ENCODE results near the gene TMEM121B. TPM values are rescaled to one million over a fixed set of nuclear protein-coding genes. Genes with fewer than 3 reads are reported as not detected.

TMEM121B gene
- not detected for total RNA-seq

GRCh38 chr22:17121233-17122195, at the start of gene TMEM121B:
Gene TMEM121B, minus strand, starts transcription at chr22:17121360. Its CDS starts 233 bp downstream, at chr22:17121127.
- Mint-ChIP-seq H3K27me3 (peaks cover 33% of the 10 kb centered on the region), H3K27ac (no peak within 1 kb of the TSS), H3K9me3 (no peaks in the 10 kb centered on the region), H3K4me1 (peaks cover 29% of the 10 kb centered on the region), H3K4me3 (peak within 1 kb of the TSS; percentile 43), H3K36me3 (ENCODE audit: low read depth) (no peaks in the 10 kb centered on the region)
- no peak for DNase-seq
- ChIA-PET CTCF (no interaction called here), POLR2A (no interaction called here)

GRCh38 chr22:17167486-17167885, 46.3 kb upstream of the TMEM121B start:
- peaks cover 10% of the 10 kb centered on the region for H3K27me3 Mint-ChIP-seq
- CTCF ChIA-PET = interaction anchor here (0.6 to 1.5 kb wide), 2 partner anchors 88 to 334 kb away, joined by 4 to 7 read pairs; no protein-coding TSS in a partner anchor
- POLR2A ChIA-PET = no interaction called here
- H3K36me3 Mint-ChIP-seq (ENCODE audit: low read depth) = no peaks in the 10 kb centered on the region
- H3K4me1 Mint-ChIP-seq = peaks cover 6% of the 10 kb centered on the region
- H3K27ac Mint-ChIP-seq = no peak overlapping the region
- no peak for DNase-seq
- no peak overlapping the region for H3K4me3 Mint-ChIP-seq
- H3K9me3 Mint-ChIP-seq = no peaks in the 10 kb centered on the region

- no peaks in the 10 kb centered on the region for H3K9me3 Mint-ChIP-seq
- no peak overlapping the region for H3K27ac Mint-ChIP-seq
- no peak for DNase-seq
- no peaks in the 10 kb centered on the region for H3K36me3 Mint-ChIP-seq (ENCODE audit: low read depth)
- H3K4me3 Mint-ChIP-seq = no peak overlapping the region
- H3K4me1 Mint-ChIP-seq = peaks cover 6% of the 10 kb centered on the region
- ChIA-PET CTCF (interaction anchor here (1.3 to 5.2 kb wide), 2 partner anchors 7 to 337 kb away, joined by 5 to 47 read pairs; no protein-coding TSS in a partner anchor), POLR2A (interaction anchor here (1.1 kb wide), 1 partner anchor 79 kb away, joined by 3 read pairs; no protein-coding TSS in a partner anchor)
- H3K27me3 Mint-ChIP-seq = peaks cover 8% of the 10 kb centered on the region
Measured at GRCh38 chr22:17164392-17165024, 43.3 kb upstream of the TMEM121B start.

GRCh38 chr22:17162731-17163130, 41.6 kb upstream of the TMEM121B start:
- ChIA-PET CTCF (interaction anchor here (5.2 kb wide), 1 partner anchor 9 kb away, joined by 47 read pairs; no protein-coding TSS in a partner anchor), POLR2A (no interaction called here)
- Mint-ChIP-seq H3K9me3 (no peaks in the 10 kb centered on the region), H3K27ac (no peak overlapping the region), H3K4me1 (peaks cover 16% of the 10 kb centered on the region), H3K36me3 (ENCODE audit: low read depth) (no peaks in the 10 kb centered on the region), H3K27me3 (peaks cover 7% of the 10 kb centered on the region), H3K4me3 (no peak overlapping the region)
- DNase-seq = no peak

- H3K4me3 Mint-ChIP-seq = no peak overlapping the region
- H3K27ac Mint-ChIP-seq = no peak overlapping the region
- POLR2A ChIA-PET = no interaction called here
- H3K9me3 Mint-ChIP-seq = no peaks in the 10 kb centered on the region
- H3K36me3 Mint-ChIP-seq (ENCODE audit: low read depth) = no peaks in the 10 kb centered on the region
- peaks cover 18% of the 10 kb centered on the region for H3K4me1 Mint-ChIP-seq
- peaks cover 4% of the 10 kb centered on the region for H3K27me3 Mint-ChIP-seq
- no peak for DNase-seq
- CTCF ChIA-PET = interaction anchor here (0.6 to 5.2 kb wide), 2 partner anchors 10 to 22 kb away, joined by 4 to 47 read pairs; no protein-coding TSS in a partner anchor
Measured at GRCh38 chr22:17161991-17162390, 40.8 kb upstream of the TMEM121B start.

GRCh38 chr22:17159504-17159951, 38.4 kb upstream of the TMEM121B start:
- POLR2A ChIA-PET = interaction anchor here (0.7 to 3.5 kb wide), 6 partner anchors 12 to 212 kb away, joined by 3 to 8 read pairs (median 4); no protein-coding TSS in a partner anchor

GRCh38 chr22:17158568-17159503, 37.7 kb upstream of the TMEM121B start, which contains the start of gene HDHD5:
Gene HDHD5, minus strand, starts transcription at chr22:17159277. Its CDS starts 26 bp downstream, at chr22:17159251.
- ChIA-PET CTCF (interaction anchor here (0.7 to 5.2 kb wide), 5 partner anchors 13 to 344 kb away, joined by 6 to 47 read pairs (median 9); no protein-coding TSS in a partner anchor), POLR2A (interaction anchor here (0.6 to 3.5 kb wide), 11 partner anchors 10 to 213 kb away, joined by 3 to 8 read pairs (median 3); no protein-coding TSS in a partner anchor)
- H3K9me3 Mint-ChIP-seq = no peaks in the 10 kb centered on the region
- no peaks in the 10 kb centered on the region for H3K27me3 Mint-ChIP-seq
- H3K4me3 Mint-ChIP-seq = peak within 1 kb of the TSS; percentile 76
- DNase-seq = peak; percentile 89
- H3K36me3 Mint-ChIP-seq (ENCODE audit: low read depth) = peaks cover 7% of the 10 kb centered on the region
- H3K4me1 Mint-ChIP-seq = peaks cover 34% of the 10 kb centered on the region
- peak within 1 kb of the TSS; percentile 56 for H3K27ac Mint-ChIP-seq

More at GRCh38 chr22:17159504-17159951, 38.4 kb upstream of the TMEM121B start:
- Mint-ChIP-seq H3K4me1 (peaks cover 34% of the 10 kb centered on the region), H3K27ac (no peak overlapping the region), H3K36me3 (ENCODE audit: low read depth) (peaks cover 7% of the 10 kb centered on the region), H3K27me3 (no peaks in the 10 kb centered on the region), H3K9me3 (no peaks in the 10 kb centered on the region), H3K4me3 (peak overlapping the region; percentile 69)
- DNase-seq = peak; percentile 54
- CTCF ChIA-PET = interaction anchor here (0.7 to 5.2 kb wide), 3 partner anchors 12 to 343 kb away, joined by 6 to 47 read pairs (median 7); no protein-coding TSS in a partner anchor

GRCh38 chr22:17158176-17158567, 37.0 kb upstream of the TMEM121B start:
- DNase-seq = no peak
- H3K4me1 Mint-ChIP-seq = peaks cover 34% of the 10 kb centered on the region
- H3K9me3 Mint-ChIP-seq = no peaks in the 10 kb centered on the region
- no peaks in the 10 kb centered on the region for H3K27me3 Mint-ChIP-seq
- peaks cover 7% of the 10 kb centered on the region for H3K36me3 Mint-ChIP-seq (ENCODE audit: low read depth)
- H3K27ac Mint-ChIP-seq = peak overlapping the region; percentile 56
- POLR2A ChIA-PET = interaction anchor here (0.6 to 3.5 kb wide), 9 partner anchors 9 to 79 kb away, joined by 3 to 8 read pairs (median 3); no protein-coding TSS in a partner anchor
- peak overlapping the region; percentile 76 for H3K4me3 Mint-ChIP-seq
- CTCF ChIA-PET = interaction anchor here (0.9 to 2.6 kb wide), 3 partner anchors 14 to 344 kb away, joined by 4 to 35 read pairs (median 9); no protein-coding TSS in a partner anchor

GRCh38 chr22:17157714-17158113, 36.6 kb upstream of the TMEM121B start:
- no peak for DNase-seq
- Mint-ChIP-seq H3K9me3 (no peaks in the 10 kb centered on the region), H3K4me3 (peak overlapping the region; percentile 76), H3K4me1 (peaks cover 34% of the 10 kb centered on the region), H3K27me3 (no peaks in the 10 kb centered on the region), H3K27ac (no peak overlapping the region), H3K36me3 (ENCODE audit: low read depth) (peaks cover 7% of the 10 kb centered on the region)
- CTCF ChIA-PET = interaction anchor here (0.9 to 2.6 kb wide), 5 partner anchors 14 to 344 kb away, joined by 3 to 35 read pairs (median 7); no protein-coding TSS in a partner anchor
- POLR2A ChIA-PET = interaction anchor here (1.1 to 3.5 kb wide), 8 partner anchors 14 to 482 kb away, joined by 3 to 8 read pairs (median 5); no protein-coding TSS in a partner anchor

- no peak overlapping the region for H3K4me3 Mint-ChIP-seq
- H3K27ac Mint-ChIP-seq = no peak overlapping the region
- no peak for DNase-seq
- peaks cover 13% of the 10 kb centered on the region for H3K36me3 Mint-ChIP-seq (ENCODE audit: low read depth)
- H3K4me1 Mint-ChIP-seq = peaks cover 34% of the 10 kb centered on the region
- no peaks in the 10 kb centered on the region for H3K27me3 Mint-ChIP-seq
- ChIA-PET CTCF (interaction anchor here (1.7 to 2.4 kb wide), 2 partner anchors 16 to 81 kb away, joined by 7 to 9 read pairs; no protein-coding TSS in a partner anchor), POLR2A (interaction anchor here (1.1 kb wide), 1 partner anchor 38 kb away, joined by 3 read pairs; no protein-coding TSS in a partner anchor)
- H3K9me3 Mint-ChIP-seq = no peaks in the 10 kb centered on the region
Measured at GRCh38 chr22:17155941-17156340, 34.8 kb upstream of the TMEM121B start.

- no peak overlapping the region for H3K4me3 Mint-ChIP-seq
- no peaks in the 10 kb centered on the region for H3K9me3 Mint-ChIP-seq
- H3K27me3 Mint-ChIP-seq = no peaks in the 10 kb centered on the region
- CTCF ChIA-PET = no interaction called here
- peaks cover 13% of the 10 kb centered on the region for H3K36me3 Mint-ChIP-seq (ENCODE audit: low read depth)
- DNase-seq = no peak
- POLR2A ChIA-PET = no interaction called here
- no peak overlapping the region for H3K27ac Mint-ChIP-seq
- H3K4me1 Mint-ChIP-seq = peaks cover 20% of the 10 kb centered on the region
Measured at GRCh38 chr22:17152971-17153370, 31.8 kb upstream of the TMEM121B start.

All from activated CD4-positive, alpha-beta memory T cell treated with anti-CD3 and anti-CD28 coated beads, Interleukin-2, amount 10 ng/mL, durations not matched to agents 7 days and 5 days (primary cell).